Activated CD4-positive, alpha-beta T cell treated with anti-CD3 and anti-CD28 coated beads for 36 hours (primary cell): ENCODE results near the gene ZNF80. TPM values are rescaled to one million over a fixed set of nuclear protein-coding genes. Genes with fewer than 3 reads are reported as not detected.
A peak's percentile ranks its signal among the peaks of the same experiment; 100 is the strongest.

Source experiments
- ATAC-seq: fragments of 200-7000 bp; cut with Tn5 transposase; one replicate; pipeline ENCODE4 v1.10.0; 2021; ENCODE audit warnings: mild to moderate bottlenecking, moderate library complexity
- CTCF ChIA-PET: fragments of 350-600 bp; sonication (Branson Sonifier 250); formaldehyde crosslinking; loops from one replicate; lab custom pipeline; 2021; ENCODE audit warnings: antibody characterized with exemption; lab: Charles Lee
- POLR2A ChIA-PET: fragments of 350-600 bp; sonication (Branson Sonifier 250); formaldehyde crosslinking; loops from one replicate; lab custom pipeline; 2021; ENCODE audit warnings: antibody characterized with exemption, inconsistent platforms; lab: Charles Lee
- DNase-seq: peaks from one replicate; pipeline ENCODE4 v3.0.0-alpha.2; 2020
- H3K27ac Mint-ChIP-seq: one replicate; pipeline ENCODE4 v1.8.0; 2021; ENCODE audit warnings: mixed read lengths
- H3K27me3 Mint-ChIP-seq: one replicate; pipeline ENCODE4 v1.8.0; 2021; ENCODE audit warnings: mixed read lengths
- H3K36me3 Mint-ChIP-seq: one replicate; pipeline ENCODE4 v1.8.0; 2021; ENCODE audit warnings: low read depth, mixed read lengths
- H3K4me1 Mint-ChIP-seq: one replicate; pipeline ENCODE4 v1.8.0; 2021; ENCODE audit warnings: mixed read lengths
- H3K4me3 Mint-ChIP-seq: one replicate; pipeline ENCODE4 v1.8.0; 2021; ENCODE audit warnings: mild to moderate bottlenecking, moderate library complexity, mixed read lengths
- H3K9me3 Mint-ChIP-seq: one replicate; pipeline ENCODE4 v1.8.0; 2021; ENCODE audit warnings: low read depth, mixed read lengths
- intact Hi-C, 2 experiments: fragments of 100-400 bp; cut with DNase I in 1 of 2; cut with micrococcal nuclease in 1 of 2; formaldehyde crosslinking; loops; one replicate each; pipeline versions ENCODE4 v1.14.2 to v1.15.1; 2022 to 2024; cut with DNase I, micrococcal nuclease
- total RNA-seq, 2 experiments: library from RNA; stranded (reverse); gene quantifications; one replicate each; pipeline ENCODE4 v1.2.3, GENCODE V29; 2021

The ZNF80 gene
- total RNA-seq, 2 experiments from 2014 or later, result 0.23 to 0.27 TPM

DNA sequence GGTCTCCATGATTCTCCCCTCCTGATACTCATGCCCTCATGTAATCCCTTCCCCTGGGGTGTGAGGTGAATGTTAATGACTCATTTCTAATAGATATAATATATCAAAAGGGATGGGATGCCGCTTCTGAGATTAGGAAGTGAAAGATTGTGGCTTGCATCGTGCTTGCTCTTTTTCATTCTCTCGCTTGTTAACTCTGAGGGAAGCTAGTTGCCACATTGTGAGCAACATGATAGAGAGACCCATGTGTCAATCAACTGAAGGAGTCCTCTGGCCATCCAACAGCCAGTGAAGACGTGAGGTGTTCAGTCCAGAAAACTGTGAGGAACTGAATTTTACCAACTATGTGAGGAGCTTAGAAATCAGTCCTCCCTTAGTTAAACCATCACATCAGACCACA lies 29.6 kb downstream of the ZNF80 start:
- intact Hi-C loops, result no loop called here
- ATAC-seq (peak; percentile 16), DNase-seq (no peak)
- Mint-ChIP-seq H3K36me3 (no peaks in the 10 kb centered on the region), H3K27ac (no peak overlapping the region), H3K4me3 (no peak overlapping the region), H3K9me3 (peaks cover 2% of the 10 kb centered on the region), H3K4me1 (peaks cover 9% of the 10 kb centered on the region), H3K27me3 (no peaks in the 10 kb centered on the region)
- POLR2A ChIA-PET, result no interaction called here
- CTCF ChIA-PET, result no interaction called here

DNA sequence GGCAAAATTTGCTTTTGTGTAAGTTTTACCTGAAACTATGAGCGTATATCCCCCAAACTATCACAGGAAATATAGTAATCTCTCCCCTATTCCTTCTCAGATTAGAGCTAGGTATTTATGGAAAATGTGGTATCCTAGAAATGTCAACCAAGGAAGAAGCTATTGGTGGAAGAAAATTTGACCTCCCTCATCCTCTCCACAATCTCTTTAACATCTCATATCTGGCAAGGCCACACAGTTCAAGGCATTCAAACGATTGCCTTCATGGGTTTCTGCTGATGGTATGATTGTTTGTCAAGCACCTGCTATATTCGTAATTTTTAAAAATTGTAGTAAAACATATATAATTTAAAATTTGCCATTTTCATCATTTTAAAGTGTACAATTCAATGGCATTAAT lies 31.0 kb downstream of the ZNF80 start:
- CTCF ChIA-PET, result no interaction called here
- H3K4me3 Mint-ChIP-seq, result no peak overlapping the region
- H3K27ac Mint-ChIP-seq, result no peak overlapping the region
- H3K4me1 Mint-ChIP-seq, result peaks cover 9% of the 10 kb centered on the region
- H3K27me3 Mint-ChIP-seq, result no peaks in the 10 kb centered on the region
- H3K9me3 Mint-ChIP-seq, result peaks cover 2% of the 10 kb centered on the region
- intact Hi-C loops, result no loop called here
- H3K36me3 Mint-ChIP-seq, result no peaks in the 10 kb centered on the region
- ATAC-seq, result peak; percentile 6
- POLR2A ChIA-PET, result no interaction called here
- no peak for DNase-seq

DNA sequence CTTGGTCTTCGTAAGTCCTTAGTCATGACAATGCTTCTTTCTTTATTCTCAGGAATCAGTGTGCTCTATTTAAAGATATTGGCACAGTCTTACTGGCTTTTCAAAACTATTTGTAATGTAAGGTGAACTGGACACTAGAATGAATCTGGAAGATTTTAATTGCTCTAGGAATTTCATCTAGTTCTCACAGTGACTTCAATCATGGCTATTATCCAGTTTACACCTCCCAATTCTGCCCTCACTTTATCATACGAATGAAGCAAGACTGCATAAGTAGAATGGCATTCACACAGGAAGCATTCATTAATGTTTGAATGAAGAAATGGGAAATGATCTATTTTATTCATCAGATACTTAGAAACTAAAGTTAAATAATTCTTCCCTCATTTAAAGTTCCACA lies 31.8 kb downstream of the ZNF80 start:
- Mint-ChIP-seq H3K9me3 (peaks cover under 1% of the 10 kb centered on the region), H3K4me1 (peaks cover 9% of the 10 kb centered on the region), H3K4me3 (no peak overlapping the region), H3K36me3 (no peaks in the 10 kb centered on the region), H3K27me3 (no peaks in the 10 kb centered on the region), H3K27ac (no peak overlapping the region)
- DNase-seq, result no peak
- CTCF ChIA-PET, result no interaction called here
- ATAC-seq, result no peak
- POLR2A ChIA-PET, result no interaction called here
- intact Hi-C loops, result no loop called here

DNA sequence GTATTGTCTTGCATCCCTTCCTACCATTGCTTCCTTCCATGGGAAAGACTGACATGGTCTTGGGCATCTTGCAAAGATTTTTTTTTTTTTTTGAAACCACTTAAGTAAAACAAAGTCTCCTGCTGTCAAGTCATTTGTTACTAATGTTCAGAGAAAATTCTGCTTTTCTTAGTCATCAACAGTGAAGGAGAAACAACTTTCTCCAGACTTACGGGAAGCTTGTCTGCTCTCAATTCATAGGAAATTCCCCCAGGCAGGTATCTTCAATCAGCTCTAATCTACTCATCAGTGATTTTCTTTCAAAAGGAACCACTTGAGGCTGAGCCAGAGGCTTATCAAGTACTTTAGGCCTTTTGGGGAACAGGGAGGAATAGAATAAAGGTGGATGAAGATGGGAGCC lies 42.6 kb downstream of the ZNF80 start:
- Mint-ChIP-seq H3K4me1 (peaks cover 7% of the 10 kb centered on the region), H3K9me3 (no peaks in the 10 kb centered on the region), H3K27ac (peak overlapping the region; percentile 44), H3K36me3 (no peaks in the 10 kb centered on the region), H3K27me3 (no peaks in the 10 kb centered on the region), H3K4me3 (no peak overlapping the region)
- ChIA-PET CTCF (interaction anchor here (0.6 to 1.3 kb wide), 3 partner anchors 15 to 223 kb away, joined by 3 to 4 read pairs (median 3); no protein-coding TSS in a partner anchor), POLR2A (interaction anchor here (0.9 kb wide), 1 partner anchor 19 kb away, joined by 4 read pairs; no protein-coding TSS in a partner anchor)
- intact Hi-C loops, result no loop called here
- ATAC-seq (peak; percentile 26), DNase-seq (no peak)

DNA sequence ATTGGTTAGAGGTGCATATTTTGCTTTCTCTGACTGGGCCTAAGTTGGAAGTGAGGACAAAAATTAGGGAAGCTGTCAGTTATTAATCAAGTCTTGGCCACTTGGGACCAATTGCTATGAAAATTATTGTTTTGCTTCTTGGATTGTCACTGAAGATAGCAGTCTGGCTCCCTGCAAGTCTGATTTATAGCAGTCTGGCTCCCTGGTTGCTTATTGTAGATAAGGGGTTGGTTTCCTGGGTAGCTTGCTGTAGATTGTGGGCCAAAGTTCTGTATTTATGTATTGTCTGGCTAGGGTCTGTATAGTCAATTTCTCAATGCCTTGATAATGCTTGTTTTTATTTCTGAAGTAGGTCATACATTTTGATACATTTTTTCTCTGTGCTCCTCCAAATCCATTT lies 45.2 kb downstream of the ZNF80 start:
- DNase-seq (no peak), ATAC-seq (no peak)
- intact Hi-C loops, result no loop called here
- ChIA-PET CTCF (interaction anchor here (1.0 kb wide), 1 partner anchor 8 kb away, joined by 3 read pairs; no protein-coding TSS in a partner anchor), POLR2A (no interaction called here)
- Mint-ChIP-seq H3K27ac (no peak overlapping the region), H3K9me3 (no peaks in the 10 kb centered on the region), H3K4me1 (peaks cover 7% of the 10 kb centered on the region), H3K4me3 (no peak overlapping the region), H3K36me3 (no peaks in the 10 kb centered on the region), H3K27me3 (no peaks in the 10 kb centered on the region)

DNA sequence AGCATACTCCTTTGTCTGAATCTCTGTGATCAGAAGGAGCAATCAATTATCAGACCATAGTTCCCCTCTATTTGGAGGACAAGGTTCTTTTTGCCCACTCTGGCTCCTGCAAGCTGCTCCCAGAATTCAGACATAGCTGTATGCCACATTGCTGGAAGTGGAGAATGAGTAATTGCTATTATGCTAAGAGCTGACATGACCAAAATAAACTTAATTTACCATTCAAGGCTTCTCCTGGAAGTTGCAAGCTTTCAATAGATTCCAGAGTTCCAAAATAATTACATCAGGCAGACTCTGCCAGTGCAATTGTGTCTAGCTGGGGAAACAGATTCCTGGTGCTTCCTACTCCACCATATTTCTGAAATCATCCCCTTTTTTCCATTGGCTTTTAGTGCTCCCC lies 50.9 kb downstream of the ZNF80 start:
- ATAC-seq, result no peak
- H3K27ac Mint-ChIP-seq, result no peak overlapping the region
- H3K27me3 Mint-ChIP-seq, result no peaks in the 10 kb centered on the region
- H3K36me3 Mint-ChIP-seq, result no peaks in the 10 kb centered on the region
- intact Hi-C loops, result no loop called here
- ChIA-PET CTCF (no interaction called here), POLR2A (no interaction called here)
- H3K9me3 Mint-ChIP-seq, result peaks cover 8% of the 10 kb centered on the region
- H3K4me3 Mint-ChIP-seq, result no peak overlapping the region
- no peak for DNase-seq
- no peaks in the 10 kb centered on the region for H3K4me1 Mint-ChIP-seq

Other genes with a start within 250 kb of the ZNF80 start
- gene CCDC191, start 181.1 kb downstream of the ZNF80 start, total RNA-seq, result 1 to 10 TPM; 2.2 to 2.4 TPM
- gene QTRT2, start 180.8 kb downstream of the ZNF80 start, total RNA-seq, result 10 to 100 TPM; 31.3 to 47.0 TPM
- gene DRD3, start 58.5 kb downstream of the ZNF80 start, total RNA-seq, result not detected
- gene TIGIT, start 56.5 kb upstream of the ZNF80 start, total RNA-seq, result 10 to 100 TPM; 23.5 to 25.5 TPM